NK-92 treated with Interleukin-12 subunit alpha and Interleukin-12 subunit beta, amount 100 ng/mL, for 24 hours (cell line): ENCODE results near the gene CHST10.
"Not testable (repeated sequence)": the region's sequence is repeated elsewhere in the genome, so short reads cannot be mapped to it uniquely, and the experiment has no call there.

ENCODE experiments used
- DNase-seq: peaks from one replicate; lab custom pipeline; 2025; lab: John Stamatoyannopoulos, UW

CHST10 gene

GRCh38 chr2:100416935-100417710 lies at the start of gene CHST10:
TSS of gene CHST10 (minus strand) at chr2:100417668. CDS start at chr2:100406675, 10,993 bp downstream.
- DNase-seq, result no peak

GRCh38 chr2:100460904-100461530 lies 43.5 kb upstream of the CHST10 start:
- DNase-seq, result no peak

- not testable (repeated sequence) for DNase-seq
Measured at GRCh38 chr2:100456357-100456756, 38.9 kb upstream of the CHST10 start.

GRCh38 chr2:100453853-100454252 lies 36.4 kb upstream of the CHST10 start:
- no peak for DNase-seq

- no peak for DNase-seq
Measured at GRCh38 chr2:100451734-100452133, 34.3 kb upstream of the CHST10 start.

- DNase-seq, result no peak
Measured at GRCh38 chr2:100451092-100451491, 33.6 kb upstream of the CHST10 start.

GRCh38 chr2:100446696-100447095 lies 29.2 kb upstream of the CHST10 start:
- DNase-seq, result no peak

GRCh38 chr2:100437751-100438150 lies 20.3 kb upstream of the CHST10 start:
- no peak for DNase-seq

GRCh38 chr2:100429726-100430125 lies 12.3 kb upstream of the CHST10 start:
- DNase-seq, result no peak

GRCh38 chr2:100427627-100428258 lies 10.3 kb upstream of the CHST10 start:
- peak; percentile 13 for DNase-seq

- DNase-seq, result no peak
Measured at GRCh38 chr2:100427111-100427510, 9.6 kb upstream of the CHST10 start.

GRCh38 chr2:100426384-100426720 lies 8.9 kb upstream of the CHST10 start:
- DNase-seq, result no peak

- DNase-seq, result no peak
Measured at GRCh38 chr2:100425573-100426383, 8.3 kb upstream of the CHST10 start.

- no peak for DNase-seq
Measured at GRCh38 chr2:100425107-100425506, 7.6 kb upstream of the CHST10 start.

GRCh38 chr2:100424277-100424875 lies 6.9 kb upstream of the CHST10 start:
- no peak for DNase-seq

GRCh38 chr2:100423631-100424030 lies 6.2 kb upstream of the CHST10 start:
- no peak for DNase-seq

GRCh38 chr2:100422320-100423055 lies 5.0 kb upstream of the CHST10 start:
- DNase-seq, result no peak

GRCh38 chr2:100419915-100420314 lies 2.4 kb upstream of the CHST10 start:
- DNase-seq, result no peak

- no peak for DNase-seq
Measured at GRCh38 chr2:100418406-100418962, 1.0 kb upstream of the CHST10 start.

GRCh38 chr2:100417711-100418124 lies 250 bp upstream of the CHST10 start:
- no peak for DNase-seq

- no peak for DNase-seq
Measured at GRCh38 chr2:100416397-100416934, 1.0 kb downstream of the CHST10 start.
